Fibroblast of skin of abdomen (primary cell): ENCODE data around the gene FRAT2.
"Not testable (repeated sequence)": the region's sequence is repeated elsewhere in the genome, so short reads cannot be mapped to it uniquely, and the experiment has no call there.

Experiments
- DNase-seq: peaks from one replicate; pipeline ENCODE4 v3.0.0-alpha.2; 2013

FRAT2 gene

GRCh38 chr10:97290576-97291356, 43.8 kb downstream of the FRAT2 start:
- DNase-seq: not testable (repeated sequence)

- not testable (repeated sequence) for DNase-seq
Measured at GRCh38 chr10:97290076-97290475, 44.5 kb downstream of the FRAT2 start.
